ENCODE results near the gene LCN6. TPM values are rescaled to one million over a fixed set of nuclear protein-coding genes. Genes with fewer than 3 reads are reported as not detected.

LCN6 gene
- total RNA-seq, 1 experiment from 2014 or later, result not detected

DNA sequence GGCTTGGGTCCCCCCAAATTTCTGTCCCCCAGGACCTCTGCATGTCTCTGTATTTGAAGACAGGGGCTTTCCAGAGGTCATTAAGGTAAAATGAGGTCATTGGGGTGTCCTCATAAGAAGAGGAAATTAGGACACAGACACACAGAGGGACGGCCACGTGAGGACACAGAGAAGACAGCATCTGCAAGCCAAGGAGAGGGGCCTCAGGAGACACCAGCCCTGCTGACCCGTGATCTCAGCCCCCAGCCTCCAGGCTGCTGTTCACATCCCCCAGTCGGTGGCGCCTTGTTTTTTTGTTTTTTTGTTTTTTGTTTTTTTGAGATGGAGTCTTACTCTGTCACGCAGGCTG, 46.6 kb upstream of the LCN6 start:
- CTCF ChIA-PET, result no interaction called here
- H3K4me1 Mint-ChIP-seq (ENCODE audit: low read depth, unreplicated experiment), result peaks cover 21% of the 10 kb centered on the region
- no peaks in the 10 kb centered on the region for H3K27me3 Mint-ChIP-seq (ENCODE audit: insufficient read depth, unreplicated experiment)

DNA sequence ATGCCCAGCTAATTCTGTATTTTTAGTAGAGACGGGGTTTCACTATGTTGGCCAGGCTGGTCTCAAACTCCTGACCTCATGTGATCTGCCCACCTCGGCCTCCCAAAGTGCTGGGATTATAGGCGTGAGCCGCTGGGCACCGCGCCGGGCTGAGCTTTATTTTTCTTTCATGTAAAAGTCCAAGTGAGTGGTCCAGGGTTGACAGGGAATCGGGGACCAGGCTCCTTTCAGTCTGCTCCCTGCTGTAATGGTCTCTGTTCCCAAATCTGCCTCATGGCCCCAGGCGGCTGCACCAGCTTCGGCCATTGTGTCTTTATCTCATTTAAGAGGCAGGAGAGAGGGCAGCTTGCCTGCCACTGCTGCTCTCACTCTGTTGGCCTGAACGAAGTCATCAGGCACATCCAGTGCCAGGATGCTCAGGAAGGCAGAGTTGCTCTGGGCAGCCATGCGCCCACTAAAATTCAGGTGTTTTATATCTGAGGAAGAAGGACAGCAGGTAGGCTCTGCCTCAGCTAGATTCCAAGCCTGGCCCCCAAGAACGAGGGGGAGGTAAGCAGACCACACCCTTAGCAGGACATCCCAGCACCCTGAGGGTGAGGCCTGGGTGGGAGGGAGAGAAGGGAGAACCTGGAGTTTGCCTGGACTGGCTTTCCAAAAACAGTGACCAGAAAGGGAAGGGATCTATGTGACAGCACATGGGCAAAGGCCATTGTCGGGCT, 46.1 kb upstream of the LCN6 start:
- DNase-seq, result no peak
- no TSS peak for BruUV-seq (replicated peaks)
- H3K9me3 ChIP-seq, result no peaks in the 10 kb centered on the region
- POLR2A ChIA-PET, result no interaction called here
- H3K27ac Mint-ChIP-seq (ENCODE audit: unreplicated experiment), result peak overlapping the region; percentile 57
- peaks cover 10% of the 10 kb centered on the region for H3K36me3 ChIP-seq (ENCODE audit: control insufficient read depth, insufficient read depth, low read length)
- peaks cover 25% of the 10 kb centered on the region for H3K4me1 Mint-ChIP-seq (ENCODE audit: low read depth, unreplicated experiment)
- TF ChIP-seq, protein P1, sequence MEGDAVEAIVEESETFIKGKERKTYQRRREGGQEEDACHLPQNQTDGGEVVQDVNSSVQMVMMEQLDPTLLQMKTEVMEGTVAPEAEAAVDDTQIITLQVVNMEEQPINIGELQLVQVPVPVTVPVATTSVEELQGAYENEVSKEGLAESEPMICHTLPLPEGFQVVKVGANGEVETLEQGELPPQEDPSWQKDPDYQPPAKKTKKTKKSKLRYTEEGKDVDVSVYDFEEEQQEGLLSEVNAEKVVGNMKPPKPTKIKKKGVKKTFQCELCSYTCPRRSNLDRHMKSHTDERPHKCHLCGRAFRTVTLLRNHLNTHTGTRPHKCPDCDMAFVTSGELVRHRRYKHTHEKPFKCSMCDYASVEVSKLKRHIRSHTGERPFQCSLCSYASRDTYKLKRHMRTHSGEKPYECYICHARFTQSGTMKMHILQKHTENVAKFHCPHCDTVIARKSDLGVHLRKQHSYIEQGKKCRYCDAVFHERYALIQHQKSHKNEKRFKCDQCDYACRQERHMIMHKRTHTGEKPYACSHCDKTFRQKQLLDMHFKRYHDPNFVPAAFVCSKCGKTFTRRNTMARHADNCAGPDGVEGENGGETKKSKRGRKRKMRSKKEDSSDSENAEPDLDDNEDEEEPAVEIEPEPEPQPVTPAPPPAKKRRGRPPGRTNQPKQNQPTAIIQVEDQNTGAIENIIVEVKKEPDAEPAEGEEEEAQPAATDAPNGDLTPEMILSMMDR (IDR thresholded peaks at IDR 0.05; ENCODE audit: insufficient read depth in 1 of 2, low read depth in 1 of 2, low read length in 1 of 2, severe bottlenecking in 1 of 2, unreplicated experiment in 1 of 2), result no peak
- H3K4me1 ChIP-seq, result peaks cover 62% of the 10 kb centered on the region
- intact Hi-C loops (cut with micrococcal nuclease; ENCODE audit: unreplicated experiment), result loop anchor here (5.0 to 10.0 kb wide), 2 partner anchors 312 to 450 kb away; partner anchors contain the start of genes SEC16A and TUBB4B
- H3K27me3 ChIP-seq (replicated peaks; ENCODE audit: control insufficient read depth, insufficient read depth, low read length), result no peaks in the 10 kb centered on the region
- no peak overlapping the region for H3K4me3 Mint-ChIP-seq (ENCODE audit: unreplicated experiment)
- CTCF ChIA-PET, result interaction anchor here (1.1 kb wide), 1 partner anchor 48 kb away, joined by 4 read pairs; the partner anchor contains the start of gene AJM1
- H3K9me3 Mint-ChIP-seq (ENCODE audit: unreplicated experiment), result no peaks in the 10 kb centered on the region
- H3K4me3 ChIP-seq (ENCODE audit: low read depth, low read length), result no peak overlapping the region
- H3K27me3 Mint-ChIP-seq (ENCODE audit: insufficient read depth, unreplicated experiment), result no peaks in the 10 kb centered on the region
- peaks cover 52% of the 10 kb centered on the region for H3K36me3 Mint-ChIP-seq (ENCODE audit: insufficient read depth, unreplicated experiment)

More for the DNA sequence above, 46.6 kb upstream of the LCN6 start:
- H3K36me3 ChIP-seq (ENCODE audit: control insufficient read depth, insufficient read depth, low read length), result peaks cover 10% of the 10 kb centered on the region
- POLR2A ChIA-PET, result no interaction called here
- Mint-ChIP-seq H3K36me3 (ENCODE audit: insufficient read depth, unreplicated experiment) (peaks cover 57% of the 10 kb centered on the region), H3K27ac (ENCODE audit: unreplicated experiment) (peak overlapping the region; percentile 57), H3K4me3 (ENCODE audit: unreplicated experiment) (no peak overlapping the region), H3K9me3 (ENCODE audit: unreplicated experiment) (no peaks in the 10 kb centered on the region)
- DNase-seq, result no peak
- no TSS peak for BruUV-seq (replicated peaks)
- no peak overlapping the region for H3K4me3 ChIP-seq (ENCODE audit: low read depth, low read length)
- TF ChIP-seq, protein P1 (IDR thresholded peaks at IDR 0.05; ENCODE audit: insufficient read depth in 1 of 2, low read depth in 1 of 2, low read length in 1 of 2, severe bottlenecking in 1 of 2, unreplicated experiment in 1 of 2), result no peak
- H3K27me3 ChIP-seq (replicated peaks; ENCODE audit: control insufficient read depth, insufficient read depth, low read length), result no peaks in the 10 kb centered on the region
- no peaks in the 10 kb centered on the region for H3K9me3 ChIP-seq
- H3K4me1 ChIP-seq, result peaks cover 57% of the 10 kb centered on the region
- intact Hi-C loops (cut with micrococcal nuclease; ENCODE audit: unreplicated experiment), result loop anchor here (5.0 to 10.0 kb wide), 2 partner anchors 313 to 450 kb away; partner anchors contain the start of genes SEC16A and TUBB4B

- Mint-ChIP-seq H3K4me1 (ENCODE audit: low read depth, unreplicated experiment) (peaks cover 37% of the 10 kb centered on the region), H3K36me3 (ENCODE audit: insufficient read depth, unreplicated experiment) (peaks cover 40% of the 10 kb centered on the region), H3K27me3 (ENCODE audit: insufficient read depth, unreplicated experiment) (no peaks in the 10 kb centered on the region), H3K4me3 (ENCODE audit: unreplicated experiment) (no peak overlapping the region), H3K9me3 (ENCODE audit: unreplicated experiment) (no peaks in the 10 kb centered on the region), H3K27ac (ENCODE audit: unreplicated experiment) (peak overlapping the region; percentile 19)
- CTCF ChIA-PET, result interaction anchor here (0.6 to 1.4 kb wide), 4 partner anchors 13 to 205 kb away, joined by 3 to 4 read pairs (median 4); partner anchors contain the start of gene AJM1
- H3K9me3 ChIP-seq, result no peaks in the 10 kb centered on the region
- no peaks in the 10 kb centered on the region for H3K27me3 ChIP-seq (replicated peaks; ENCODE audit: control insufficient read depth, insufficient read depth, low read length)
- H3K4me1 ChIP-seq, result peaks cover 59% of the 10 kb centered on the region
- peaks cover 10% of the 10 kb centered on the region for H3K36me3 ChIP-seq (ENCODE audit: control insufficient read depth, insufficient read depth, low read length)
- no peak for DNase-seq
- TF ChIP-seq, protein P1 (IDR thresholded peaks at IDR 0.05; ENCODE audit: insufficient read depth in 1 of 2, low read depth in 1 of 2, low read length in 1 of 2, severe bottlenecking in 1 of 2, unreplicated experiment in 1 of 2), result no peak
- peak overlapping the region; percentile 98 for H3K4me3 ChIP-seq (ENCODE audit: low read depth, low read length)
- POLR2A ChIA-PET, result interaction anchor here (0.5 kb wide), 1 partner anchor 334 kb away, joined by 4 read pairs; no protein-coding TSS in a partner anchor
- no TSS peak for BruUV-seq (replicated peaks)
- intact Hi-C loops (cut with micrococcal nuclease; ENCODE audit: unreplicated experiment), result loop anchor here (5.0 to 10.0 kb wide), 2 partner anchors 311 to 451 kb away; partner anchors contain the start of genes SEC16A and TUBB4B
Measured at GRCh38 chr9:136793086-136793946, 45.0 kb upstream of the LCN6 start.
